ENCODE measurements around the gene CDS2.

DNA sequence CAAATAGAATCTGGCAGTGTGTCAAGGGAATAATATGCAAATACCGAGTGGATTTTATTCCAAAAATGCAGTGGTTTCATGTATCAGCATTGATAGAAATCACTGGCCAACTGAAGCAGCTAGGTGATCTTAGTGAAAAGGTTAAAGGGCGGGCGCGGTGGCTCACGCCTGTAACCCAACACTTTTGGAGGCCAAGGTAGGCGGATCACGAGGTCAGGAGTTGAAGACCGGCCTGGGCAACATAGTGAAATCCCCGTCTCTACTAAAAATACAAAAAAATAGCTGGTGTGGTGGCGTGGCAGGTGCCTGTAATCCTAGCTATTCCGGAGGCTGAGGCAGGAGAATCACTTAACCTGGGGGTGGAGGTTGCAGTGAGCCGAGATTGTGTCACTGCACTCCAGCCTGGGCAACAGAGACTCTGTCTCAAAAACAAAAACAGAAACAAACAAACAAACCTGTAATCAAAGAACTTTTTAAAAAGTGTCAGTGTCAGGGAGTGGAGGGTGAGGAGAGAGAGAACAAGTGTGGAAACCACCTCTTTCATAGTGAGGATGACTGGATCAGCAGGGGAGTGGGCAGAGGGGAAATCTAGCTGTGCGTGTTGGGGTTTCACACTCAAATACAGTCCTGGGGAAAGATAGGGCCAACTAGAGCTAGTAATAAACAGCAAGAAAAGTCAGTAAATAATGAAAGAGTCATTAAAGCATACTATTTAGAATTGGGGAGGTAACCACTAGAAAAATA, 57.1 kb downstream of the CDS2 start:
- TF ChIP-seq YY1 (IDR thresholded peaks at IDR 0.05; ENCODE audit: insufficient read depth, insufficient read length) (no peak), ZNF274 (IDR thresholded peaks at IDR 0.05; ENCODE audit: low read depth, low read length) (no peak), SUZ12 (IDR thresholded peaks at IDR 0.05; ENCODE audit: extremely low read depth, insufficient read depth, insufficient read length) (no peak)

Data from NT2/D1 (cell line).